SK-N-MC (cell line): ENCODE data around the gene RGS9.

ENCODE experiments used
- EZH2 ChIP-seq: fragments of 200-600 bp; sonication (generic); IDR thresholded peaks from one replicate; pipeline ENCODE4 v1.6.1; 2017; ENCODE audit warnings: antibody characterized with exemption
- FOXP2 ChIP-seq: optimal IDR thresholded peaks from 2 replicates; pipeline ENCODE3; 2011; ENCODE audit warnings: mild to moderate bottlenecking, moderate library complexity; ENCODE audit not compliant: insufficient read depth; ENCODE audit errors: extremely low read length, control extremely low read depth
- POLR2AphosphoS5 ChIP-seq: IDR thresholded peaks from 2 replicates; pipeline ENCODE4 v1.6.1; 2012; ENCODE audit warnings: mild to moderate bottlenecking, low read depth, low read length, borderline replicate concordance

DNA sequence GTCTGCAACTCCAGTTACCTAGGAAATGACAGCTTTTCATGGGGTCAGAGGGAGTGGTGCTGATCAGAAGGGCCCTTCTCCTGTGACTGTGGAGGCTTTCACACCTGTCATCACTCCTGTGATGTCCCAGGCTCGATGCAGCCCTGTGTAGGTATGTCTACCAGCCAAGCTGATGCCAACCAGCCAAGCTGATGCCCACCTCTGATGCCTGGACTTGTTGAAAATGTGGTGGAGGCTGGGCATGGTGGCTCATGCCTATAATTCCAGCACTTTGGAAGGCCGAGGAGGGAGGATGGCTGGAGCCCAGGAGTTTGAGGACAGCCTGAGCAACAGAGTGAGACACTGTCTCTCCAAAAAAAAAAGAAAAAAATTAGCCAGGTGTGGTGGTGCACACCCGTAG, 33.7 kb upstream of the RGS9 start:
- TF ChIP-seq POLR2AphosphoS5 (no peak), EZH2 (no peak), FOXP2 (no peak)
